K562 (cell line): ENCODE results near the gene SAE1. TPM values are rescaled to one million over a fixed set of nuclear protein-coding genes. Genes with fewer than 3 reads are reported as not detected.

Experiments
- CCNT2 ChIP-seq: IDR thresholded peaks from 2 replicates; pipeline ENCODE4 v1.6.1; 2011; ENCODE audit warnings: borderline replicate concordance, low read depth, mild to moderate bottlenecking, moderate library complexity, mixed read lengths, low read length; ENCODE audit not compliant: insufficient read length; ENCODE audit errors: extremely low read depth
- CHD2 ChIP-seq: IDR thresholded peaks from 2 replicates; pipeline ENCODE4 v1.6.1; 2011; ENCODE audit warnings: low read depth, low read length
- CTCFL ChIP-seq: IDR thresholded peaks from 2 replicates; pipeline ENCODE4 v1.6.1; 2011; ENCODE audit warnings: borderline replicate concordance, low read depth, mild to moderate bottlenecking, moderate library complexity, low read length; ENCODE audit not compliant: insufficient read depth, poor library complexity, severe bottlenecking
- DDX20 ChIP-seq: fragments of 450-650 bp; IDR thresholded peaks from 2 replicates; pipeline ENCODE4 v1.6.1; 2016; ENCODE audit warnings: missing genetic modification characterization, low read depth, mild to moderate bottlenecking, missing compliant biosample characterization, moderate library complexity
- ELF4 ChIP-seq: fragments of 450-650 bp; formaldehyde crosslinking; IDR thresholded peaks from 2 replicates; pipeline ENCODE4 v1.4.0; 2022; ENCODE audit warnings: missing genetic modification characterization
- HMG20B ChIP-seq: fragments of 250-450 bp; sonication (Bioruptor Pico); IDR thresholded peaks from 2 replicates; pipeline ENCODE4 v1.5.0; 2021; ENCODE audit warnings: mild to moderate bottlenecking
- KDM2B ChIP-seq: fragments of 250-450 bp; sonication (Bioruptor Pico); IDR thresholded peaks from 2 replicates; pipeline ENCODE4 v1.8.0; 2021; ENCODE audit warnings: mild to moderate bottlenecking, moderate library complexity
- MYNN ChIP-seq, 2 experiments: sonication (generic); formaldehyde crosslinking in 1 of 2; IDR thresholded peaks; 2 replicates each; pipeline versions ENCODE4 v1.5.0 to v1.6.1; 2016 to 2020; ENCODE audit warnings: antibody characterized with exemption in 1 of 2, missing genetic modification reagents in 1 of 2
- NCOA6 ChIP-seq: fragments of 450-650 bp; IDR thresholded peaks from 2 replicates; pipeline ENCODE4 v1.6.1; 2017; ENCODE audit warnings: mild to moderate bottlenecking
- NFE2L1 ChIP-seq: fragments of 450-650 bp; IDR thresholded peaks from 2 replicates; pipeline ENCODE4 v1.6.1; 2016; ENCODE audit warnings: missing genetic modification characterization, low read depth, mild to moderate bottlenecking, missing compliant biosample characterization, moderate library complexity, borderline replicate concordance
- RAD21 ChIP-seq, 2 experiments: fragments of 250-450 bp in 1 of 2; fragments of 450-650 bp in 1 of 2; sonication (Bioruptor Pico) in 1 of 2; formaldehyde crosslinking in 1 of 2; IDR thresholded peaks in 1 of 2; conservative IDR thresholded peaks in 1 of 2; 2 replicates each; pipeline versions ENCODE4 v1.4.0 to v1.8.0; 2020 to 2022; ENCODE audit warnings: mild to moderate bottlenecking in 2 of 2, moderate library complexity in 1 of 2
- SRSF1 ChIP-seq: fragments of 200-400 bp; formaldehyde crosslinking; IDR thresholded peaks from 2 replicates; pipeline ENCODE4 v1.6.1; 2017; ENCODE audit warnings: mild to moderate bottlenecking, low read depth, low read length, moderate library complexity
- SRSF3 ChIP-seq: fragments of 200-400 bp; formaldehyde crosslinking; IDR thresholded peaks from 2 replicates; pipeline ENCODE4 v1.6.1; 2016; ENCODE audit warnings: mild to moderate bottlenecking, low read length, moderate library complexity; ENCODE audit not compliant: insufficient read depth
- TAF1 ChIP-seq: IDR thresholded peaks from 2 replicates; pipeline ENCODE4 v1.6.1; 2011; ENCODE audit warnings: mild to moderate bottlenecking, low read length, moderate library complexity; ENCODE audit not compliant: insufficient read depth, control insufficient read depth, severe bottlenecking; ENCODE audit errors: extremely low read depth
- THRA ChIP-seq: fragments of 450-650 bp; IDR thresholded peaks from 2 replicates; pipeline ENCODE4 v1.6.1; 2017; ENCODE audit warnings: mild to moderate bottlenecking, moderate library complexity
- ZNF174 ChIP-seq: fragments of 250-450 bp; sonication (Bioruptor Pico); IDR thresholded peaks from 2 replicates; pipeline ENCODE4 v1.4.0; 2020; ENCODE audit warnings: mild to moderate bottlenecking
- ZNF589 ChIP-seq: fragments of 200-800 bp; sonication (Bioruptor generic); IDR thresholded peaks from 2 replicates; pipeline ENCODE4 v1.6.1; 2016; ENCODE audit warnings: low read depth, missing genetic modification characterization, missing compliant biosample characterization
- ZNF707 ChIP-seq: fragments of 250-450 bp; sonication (Bioruptor Pico); conservative IDR thresholded peaks from 2 replicates; pipeline ENCODE4 v1.8.0; 2022; ENCODE audit warnings: inconsistent platforms, mild to moderate bottlenecking, moderate library complexity
- polyA plus RNA-seq, 8 experiments: library from polyadenylated mRNA; depleted of rRNA in 4 of 8; stranded (reverse) in 5 of 8; unstranded in 3 of 8; fragments of >200 nt; fragmentation: Nextera tagmentation in 2 of 8; fragmentation: Illumina TruSeq in 1 of 8; extraction: Ambion mirVana in 2 of 8; extraction: Trizol in 1 of 8; gene quantifications; 2 replicates each; pipeline versions ENCODE4 v1.2.1 to v1.2.3, GENCODE V29; 2011 to 2014; ENCODE audit warnings: inconsistent platforms in 1 of 8, missing spikeins in 1 of 8
- total RNA-seq, 7 experiments: library from RNA; depleted of rRNA in 6 of 7; stranded (reverse); fragments of >200 nt in 6 of 7; fragmentation: Illumina TruSeq in 2 of 7; extraction: Trizol in 2 of 7; gene quantifications; 2 replicates each; pipeline versions ENCODE4 v1.2.1 to v1.2.3, GENCODE V29; 2011 to 2021; ENCODE audit warnings: low replicate concordance in 1 of 7
- TF ChIP-seq, protein P1 (sequence below), 2 experiments: IDR thresholded peaks; 2 replicates each; pipeline ENCODE4 v1.6.1; 2011; ENCODE audit warnings: borderline replicate concordance in 1 of 2, control low read depth in 1 of 2, low read depth in 1 of 2, low read length in 1 of 2, mild to moderate bottlenecking in 1 of 2, mixed read lengths in 1 of 2, moderate library complexity in 1 of 2; ENCODE audit not compliant: insufficient read depth in 1 of 2, insufficient read length in 1 of 2, poor library complexity in 1 of 2, severe bottlenecking in 1 of 2; ENCODE audit errors: extremely low read depth in 1 of 2
- TF ChIP-seq, protein P2 (sequence below): sonication (generic); formaldehyde crosslinking; IDR thresholded peaks from 2 replicates; pipeline ENCODE4 v1.8.1; 2022; ENCODE audit warnings: missing genetic modification reagents

SAE1 gene
- total and polyA plus RNA-seq, 9 of the 15 experiments (the other 6 are each of a cell fraction or from before 2014, with no cell fraction given): 82.8 to 299 (median 217) TPM

DNA sequence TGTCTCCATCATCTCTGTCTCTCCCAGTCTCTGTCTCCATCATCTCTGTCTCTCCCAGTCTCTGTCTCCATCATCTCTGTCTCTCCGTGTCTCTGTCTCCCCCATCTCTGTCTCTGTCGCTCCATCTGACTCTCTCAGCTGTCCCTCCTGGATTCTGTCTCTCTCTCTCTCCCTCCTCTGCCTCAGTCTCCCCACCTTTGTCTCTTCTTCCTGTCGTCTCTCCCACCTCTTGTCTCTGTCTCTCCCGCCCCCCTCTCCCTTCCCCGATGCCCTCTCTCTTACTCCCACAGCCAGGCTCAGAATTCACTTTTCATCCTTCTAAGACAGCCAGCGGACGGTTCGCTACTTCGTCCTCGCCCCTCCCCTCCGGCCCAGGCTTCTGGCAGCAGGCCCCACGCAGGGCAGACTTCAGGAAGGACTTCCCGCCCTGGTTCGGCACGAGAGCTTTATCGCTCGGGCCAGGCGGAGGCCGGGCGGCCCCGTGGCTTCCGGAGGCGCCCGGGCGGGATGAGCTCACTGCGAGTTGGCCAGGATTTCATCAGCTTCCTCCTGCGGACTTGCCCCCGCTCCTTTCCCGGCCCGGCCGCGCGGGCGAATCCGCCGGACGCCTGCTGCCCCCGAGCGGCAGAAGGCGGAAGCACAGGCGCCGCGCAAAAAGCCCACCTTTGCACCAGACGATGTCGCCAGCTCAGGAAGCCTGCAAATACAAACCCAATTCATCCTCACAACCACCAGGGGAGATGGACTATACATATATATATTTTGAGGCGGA, 113.3 kb downstream of the SAE1 start (continued):
- TF ChIP-seq, protein P1, sequence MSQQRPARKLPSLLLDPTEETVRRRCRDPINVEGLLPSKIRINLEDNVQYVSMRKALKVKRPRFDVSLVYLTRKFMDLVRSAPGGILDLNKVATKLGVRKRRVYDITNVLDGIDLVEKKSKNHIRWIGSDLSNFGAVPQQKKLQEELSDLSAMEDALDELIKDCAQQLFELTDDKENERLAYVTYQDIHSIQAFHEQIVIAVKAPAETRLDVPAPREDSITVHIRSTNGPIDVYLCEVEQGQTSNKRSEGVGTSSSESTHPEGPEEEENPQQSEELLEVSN (IDR thresholded peaks at IDR 0.05; ENCODE audit: borderline replicate concordance in 1 of 2, extremely low read depth in 1 of 2, insufficient read depth in 1 of 2, insufficient read length in 1 of 2, low read depth in 1 of 2, low read length in 1 of 2, poor library complexity in 1 of 2, severe bottlenecking in 1 of 2): peak; percentile 79 to 82
- TF ChIP-seq ZNF589 (CRISPR knock-in tag): peak; percentile 89
- TF ChIP-seq, protein P2, sequence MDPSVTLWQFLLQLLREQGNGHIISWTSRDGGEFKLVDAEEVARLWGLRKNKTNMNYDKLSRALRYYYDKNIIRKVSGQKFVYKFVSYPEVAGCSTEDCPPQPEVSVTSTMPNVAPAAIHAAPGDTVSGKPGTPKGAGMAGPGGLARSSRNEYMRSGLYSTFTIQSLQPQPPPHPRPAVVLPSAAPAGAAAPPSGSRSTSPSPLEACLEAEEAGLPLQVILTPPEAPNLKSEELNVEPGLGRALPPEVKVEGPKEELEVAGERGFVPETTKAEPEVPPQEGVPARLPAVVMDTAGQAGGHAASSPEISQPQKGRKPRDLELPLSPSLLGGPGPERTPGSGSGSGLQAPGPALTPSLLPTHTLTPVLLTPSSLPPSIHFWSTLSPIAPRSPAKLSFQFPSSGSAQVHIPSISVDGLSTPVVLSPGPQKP: no peak
- no peak for TF ChIP-seq NFE2L1 (tag)
- TF ChIP-seq THRA: no peak
- TF ChIP-seq TAF1: peak; percentile 19
- no peak for TF ChIP-seq ZNF707 (CRISPR knock-in tag)
- no peak for TF ChIP-seq KDM2B (CRISPR knock-in tag)
- TF ChIP-seq CCNT2: peak; percentile 100
- TF ChIP-seq MYNN (IDR thresholded peaks at IDR 0.05): peak; percentile 78
- no peak for TF ChIP-seq MYNN (CRISPR knock-in tag; IDR thresholded peaks at IDR 0.05)
- TF ChIP-seq NCOA6: no peak
- no peak for TF ChIP-seq SRSF3
- TF ChIP-seq SRSF1: no peak
- no peak for TF ChIP-seq DDX20 (tag)
- TF ChIP-seq ELF4: peak; percentile 82
- TF ChIP-seq HMG20B (CRISPR knock-in tag): no peak
- TF ChIP-seq CHD2: no peak
- TF ChIP-seq RAD21 (CRISPR knock-in tag; conservative IDR thresholded peaks at IDR 0.05 in 1 of 2, IDR thresholded peaks at IDR 0.05 in 1 of 2): peak; percentile 97 to 99
- no peak for TF ChIP-seq ZNF174 (CRISPR knock-in tag)
- peak; percentile 93 for TF ChIP-seq CTCFL
